Prostate gland (tissue), 2 donors: ENCODE measurements around the gene AFAP1L1. TPM values are rescaled to one million over a fixed set of nuclear protein-coding genes. Genes with fewer than 3 reads are reported as not detected.

ENCODE experiments used
- DNase-seq: peaks from one replicate; pipeline ENCODE4 v3.0.0-alpha.2; 2019; ENCODE audit warnings: low spot score
- H3K27ac ChIP-seq, 2 donors: fragments of 200-600 bp; sonication (generic); 2 replicates each; pipeline ENCODE4 v1.5.1; 2017 to 2019
- H3K27me3 ChIP-seq: fragments of 200-600 bp; sonication (generic); replicated peaks from 2 replicates; pipeline ENCODE4 v1.5.1; 2019; ENCODE audit not compliant: insufficient read depth
- H3K36me3 ChIP-seq, 2 donors: fragments of 200-600 bp; sonication (generic); 1 replicate in 1 of 2; 2 replicates in 1 of 2; pipeline versions ENCODE4 v1.5.1 to v1.8.1; 2017 to 2019
- H3K4me1 ChIP-seq: fragments of 200-600 bp; sonication (generic); replicated peaks from 2 replicates; pipeline ENCODE4 v1.5.1; 2019
- H3K4me3 ChIP-seq, 2 donors: fragments of 200-600 bp; sonication (generic); 2 replicates each; pipeline ENCODE4 v1.5.1; 2017 to 2019
- H3K9me3 ChIP-seq: fragments of 200-600 bp; sonication (generic); 2 replicates; pipeline ENCODE4 v1.5.1; 2017
- CTCF ChIP-seq, 4 experiments: fragments of 200-600 bp in 2 of 4; fragments of 450-650 bp in 2 of 4; sonication (generic) in 2 of 4; IDR thresholded peaks; 1 replicate in 3 of 4; 2 replicates in 1 of 4; pipeline ENCODE4 v1.5.1; 2016 to 2019; ENCODE audit warnings: antibody characterized with exemption in 4 of 4, mild to moderate bottlenecking in 2 of 4, moderate library complexity in 2 of 4
- POLR2A ChIP-seq: fragments of 450-650 bp; IDR thresholded peaks from one replicate; pipeline ENCODE4 v1.6.1; 2016; ENCODE audit warnings: antibody characterized with exemption, mild to moderate bottlenecking
- POLR2AphosphoS5 ChIP-seq: sonication (generic); formaldehyde crosslinking; IDR thresholded peaks from one replicate; pipeline ENCODE4 v1.6.1; 2017; ENCODE audit warnings: antibody characterized with exemption
- WGBS: methylation state at CpG from one replicate; pipeline ENCODE4 v1.1.5; 2018; 5-methylcytosine and 5-hydroxymethylcytosine counted together
- intact Hi-C: fragments of 100-400 bp; cut with DNase I; formaldehyde crosslinking; loops from one replicate; pipeline ENCODE4 v1.14.2; 2022
- total RNA-seq, 2 donors: library from RNA; depleted of rRNA; stranded (reverse); fragments of >200 nt; gene quantifications; one replicate each; pipeline ENCODE4 v1.1.0, GENCODE V29; 2016

Gene AFAP1L1
- total RNA-seq, 2 donors from 2014 or later, result 8.4 to 10.3 TPM

DNA sequence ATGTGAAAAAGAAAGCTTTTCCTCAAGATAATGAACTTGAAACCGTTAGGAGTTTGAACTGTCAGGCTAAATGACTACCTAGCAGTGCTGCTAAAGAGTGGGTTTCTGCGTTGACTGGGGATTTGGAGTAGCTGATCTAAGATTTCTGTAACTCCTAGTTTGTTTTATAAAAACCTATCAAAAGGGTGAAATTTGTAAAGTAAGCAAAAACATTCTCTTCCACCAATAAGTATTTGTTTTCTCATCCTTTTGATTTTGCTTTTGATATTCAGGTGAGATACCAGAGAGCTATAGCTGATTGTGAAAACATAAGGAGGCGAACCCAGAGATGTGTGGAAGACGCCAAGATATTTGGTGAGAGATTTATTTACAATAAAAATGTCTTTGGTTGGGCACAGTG, 77.7 kb downstream of the AFAP1L1 start:
- Histone ChIP-seq H3K27ac (no peak overlapping the region), H3K36me3 (peaks cover 5 to 18% of the 10 kb centered on the region in 2 donors), H3K9me3 (no peaks in the 10 kb centered on the region), H3K4me1 (no peaks in the 10 kb centered on the region), H3K27me3 (no peaks in the 10 kb centered on the region), H3K4me3 (no peak overlapping the region)
- TF ChIP-seq POLR2AphosphoS5 (no peak), CTCF (IDR thresholded peaks at IDR 0.05) (no peak), POLR2A (no peak)
- 87% methylated on average over 4 of the region's 4 CpGs for WGBS
- intact Hi-C loops, result no loop called here
- no peak for DNase-seq

DNA sequence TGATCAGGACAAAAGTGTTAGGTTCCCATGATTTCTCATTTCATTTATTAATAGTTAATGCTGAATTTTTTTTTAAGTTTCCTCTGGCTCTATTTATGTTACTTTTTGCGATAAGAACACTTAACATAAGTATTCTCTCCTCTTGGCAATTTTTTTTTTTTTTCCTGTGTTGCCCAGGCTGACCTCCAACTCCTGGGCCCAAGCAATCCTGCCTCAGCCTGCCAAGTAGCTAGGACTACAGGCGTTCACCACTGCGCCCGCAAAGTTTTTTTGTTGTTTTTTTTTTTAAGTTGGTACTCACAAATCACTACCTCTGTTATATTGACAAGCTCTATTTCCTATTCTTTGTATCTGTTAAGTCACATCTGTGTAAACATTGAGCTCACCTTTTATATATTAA, 80.5 kb downstream of the AFAP1L1 start:
- WGBS, result 59% methylated on average over 4 of the region's 4 CpGs
- Histone ChIP-seq H3K4me1 (no peaks in the 10 kb centered on the region), H3K27ac (no peak overlapping the region), H3K27me3 (no peaks in the 10 kb centered on the region), H3K36me3 (peaks cover 5 to 18% of the 10 kb centered on the region in 2 donors), H3K9me3 (no peaks in the 10 kb centered on the region), H3K4me3 (no peak overlapping the region)
- TF ChIP-seq CTCF (IDR thresholded peaks at IDR 0.05), result no peak
- TF ChIP-seq POLR2AphosphoS5, result no peak
- DNase-seq, result no peak
- intact Hi-C loops, result no loop called here

DNA sequence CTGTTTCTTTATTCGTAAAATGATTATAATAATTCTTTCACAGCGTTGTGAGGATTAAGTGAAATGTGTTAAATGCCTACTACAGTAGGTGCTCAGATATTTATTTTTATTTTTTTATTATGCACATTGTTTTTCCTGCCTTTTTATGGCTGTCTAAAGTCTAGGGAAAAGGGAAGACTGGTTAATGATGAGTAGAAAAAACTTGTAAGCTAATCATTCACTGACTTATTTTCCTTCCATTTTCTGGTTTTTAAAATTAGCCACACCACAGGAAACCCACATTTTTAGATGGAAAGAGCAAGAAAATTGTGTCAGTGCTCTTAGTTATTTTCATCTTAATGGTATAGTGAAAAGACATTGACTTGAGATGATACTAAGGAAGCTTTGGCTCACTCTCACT, 82.3 kb downstream of the AFAP1L1 start:
- Histone ChIP-seq H3K36me3 (peaks cover 5 to 12% of the 10 kb centered on the region in 2 donors), H3K27ac (no peak overlapping the region), H3K4me3 (no peak overlapping the region), H3K27me3 (no peaks in the 10 kb centered on the region), H3K4me1 (no peaks in the 10 kb centered on the region), H3K9me3 (no peaks in the 10 kb centered on the region)
- intact Hi-C loops, result no loop called here
- WGBS, result 97% methylated on average over 2 of the region's 2 CpGs
- no peak for TF ChIP-seq POLR2A
- TF ChIP-seq CTCF (IDR thresholded peaks at IDR 0.05), result no peak
- TF ChIP-seq POLR2AphosphoS5, result no peak
- no peak for DNase-seq

DNA sequence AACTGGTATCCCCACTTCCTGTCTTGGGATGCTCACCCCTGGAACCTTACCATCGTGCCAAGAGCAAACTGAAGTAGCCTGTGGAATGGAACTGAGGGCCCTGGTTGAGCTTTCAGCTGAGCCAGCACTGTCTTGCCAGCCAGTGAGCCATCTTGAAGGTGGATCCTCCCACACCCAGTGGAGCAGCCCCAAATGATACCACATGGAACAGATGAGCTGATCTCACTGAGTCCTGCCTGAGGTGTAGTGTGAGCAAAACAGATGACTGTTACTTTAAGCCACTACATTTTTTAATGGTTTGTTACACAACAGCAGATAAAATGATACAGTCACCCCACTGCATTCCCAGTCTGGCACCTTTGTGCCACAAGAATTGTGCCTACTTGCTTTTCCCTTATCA, 84.0 kb downstream of the AFAP1L1 start:
- Histone ChIP-seq H3K27ac (no peak overlapping the region), H3K4me1 (no peaks in the 10 kb centered on the region), H3K27me3 (no peaks in the 10 kb centered on the region), H3K4me3 (no peak overlapping the region), H3K36me3 (peaks cover 0 to 5% of the 10 kb centered on the region in 2 donors), H3K9me3 (no peaks in the 10 kb centered on the region)
- intact Hi-C loops, result loop anchor here (5.0 kb wide), 1 partner anchor 88 kb away; no protein-coding TSS in a partner anchor
- WGBS, result 92% methylated on average over 1 of the region's 1 CpG
- no peak for TF ChIP-seq POLR2A
- no peak for TF ChIP-seq POLR2AphosphoS5
- no peak for TF ChIP-seq CTCF (IDR thresholded peaks at IDR 0.05)
- DNase-seq, result no peak

GRCh38 chr5:149356391-149356790, 84.7 kb downstream of the AFAP1L1 start:
- intact Hi-C loops, result loop anchor here (5.0 kb wide), 1 partner anchor 89 kb away; no protein-coding TSS in a partner anchor
- Histone ChIP-seq H3K9me3 (no peaks in the 10 kb centered on the region), H3K27ac (no peak overlapping the region), H3K4me1 (no peaks in the 10 kb centered on the region), H3K27me3 (no peaks in the 10 kb centered on the region), H3K4me3 (no peak overlapping the region), H3K36me3 (peaks cover 0 to under 1% of the 10 kb centered on the region in 2 donors)
- DNase-seq, result no peak
- 94% methylated on average over 8 of the region's 8 CpGs for WGBS
- TF ChIP-seq CTCF (IDR thresholded peaks at IDR 0.05), result no peak
